ENCODE results near the gene ZNF512B.

Gene ZNF512B

DNA sequence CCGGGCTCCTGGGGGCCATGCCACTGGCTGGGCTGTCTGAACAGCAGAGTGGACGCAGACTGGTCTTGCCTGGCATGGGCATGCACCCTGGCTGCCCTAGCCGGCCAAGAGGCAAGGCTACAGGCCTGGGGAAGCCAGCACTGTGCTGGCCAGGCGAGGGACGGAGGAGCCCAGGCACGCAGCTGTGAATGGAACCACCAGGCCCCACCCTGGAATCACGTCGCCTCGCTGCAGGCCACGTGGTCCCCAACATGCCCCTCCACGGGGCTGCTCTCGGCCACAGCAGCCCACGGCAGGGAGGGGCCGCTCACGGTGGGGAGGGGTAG is 17.6 kb downstream of the ZNF512B start:
- Histone ChIP-seq H3K9me2 (replicated peaks; ENCODE audit: low read depth, low read length) (no peaks in the 10 kb centered on the region), H3K27me3 (ENCODE audit: insufficient read depth, low read length, poor library complexity, severe bottlenecking) (no peaks in the 10 kb centered on the region), H3K79me2 (ENCODE audit: insufficient read depth, low read length) (peaks cover 89% of the 10 kb centered on the region), H3F3A (ENCODE audit: low read depth) (peaks cover 14% of the 10 kb centered on the region), H2AFZ (ENCODE audit: low read length) (no peak overlapping the region), H3K36me3 (ENCODE audit: insufficient read depth, low read length) (no peaks in the 10 kb centered on the region), H3K4me1 (ENCODE audit: insufficient read depth, low read length, poor library complexity, severe bottlenecking) (peaks cover 42% of the 10 kb centered on the region), H3K4me3 (ENCODE audit: low read length, poor library complexity, severe bottlenecking) (no peak overlapping the region), H4K20me1 (ENCODE audit: insufficient read depth, low read length, poor library complexity, severe bottlenecking) (peaks cover 77% of the 10 kb centered on the region), H3K9me3 (ENCODE audit: insufficient read depth, low read depth, low read length) (no peaks in the 10 kb centered on the region), H3K9ac (ENCODE audit: low read depth, low read length, poor library complexity, severe bottlenecking) (no peak overlapping the region), H3K4me2 (ENCODE audit: low read depth, low read length, poor library complexity, severe bottlenecking) (peak overlapping the region; percentile 49)
- TF ChIP-seq EZH2phosphoT487 (IDR thresholded peaks at IDR 0.05; ENCODE audit: borderline replicate concordance) (no peak), CTCF (conservative IDR thresholded peaks at IDR 0.05; ENCODE audit: low read length) (no peak)

DNA sequence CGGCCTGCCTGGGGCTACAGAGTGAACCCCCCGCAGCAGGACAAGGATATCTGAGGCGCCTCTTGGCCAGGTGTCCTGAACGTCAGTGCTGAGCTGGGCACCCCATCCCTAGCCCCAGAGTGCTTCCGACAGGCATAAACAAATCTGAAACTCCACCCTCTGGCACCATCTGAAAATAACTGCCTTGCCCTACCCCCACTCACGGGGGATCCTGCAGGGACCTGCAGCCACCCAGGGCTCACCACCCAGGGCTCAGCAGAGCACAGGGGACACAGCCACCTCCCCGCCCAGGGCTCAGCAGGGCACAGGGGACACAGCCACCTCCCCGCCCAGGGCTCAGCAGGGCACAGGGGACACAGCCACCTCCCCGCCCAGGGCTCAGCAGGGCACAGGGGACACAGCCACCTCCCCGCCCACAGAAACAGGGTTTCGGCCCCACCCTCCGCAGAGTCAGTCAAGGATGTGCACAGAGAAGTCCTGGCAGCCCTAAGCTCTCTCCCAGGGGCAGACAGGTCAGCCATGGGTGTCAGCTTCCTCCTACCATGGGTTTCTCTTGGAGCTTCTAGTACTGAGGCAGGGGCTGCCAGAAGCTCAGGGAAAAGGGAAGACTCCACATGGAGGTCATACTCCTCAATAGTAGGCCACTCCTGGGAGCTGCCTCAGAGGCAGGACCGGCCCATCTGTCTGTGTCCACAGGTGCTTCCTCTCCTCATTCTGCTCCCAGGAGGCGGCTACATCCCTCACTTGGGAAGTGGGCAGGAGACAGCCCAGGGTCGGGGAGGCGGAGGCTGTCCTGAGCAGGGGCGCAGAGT is 18.1 kb downstream of the ZNF512B start:
- peaks cover 14% of the 10 kb centered on the region for H3F3A ChIP-seq (ENCODE audit: low read depth)
- TF ChIP-seq EZH2phosphoT487 (IDR thresholded peaks at IDR 0.05; ENCODE audit: borderline replicate concordance): no peak
- no peak for TF ChIP-seq CTCF (conservative IDR thresholded peaks at IDR 0.05; ENCODE audit: low read length)
- peaks cover 80% of the 10 kb centered on the region for H4K20me1 ChIP-seq (ENCODE audit: insufficient read depth, low read length, poor library complexity, severe bottlenecking)
- H3K9me2 ChIP-seq (replicated peaks; ENCODE audit: low read depth, low read length): no peaks in the 10 kb centered on the region
- peak overlapping the region; percentile 49 for H3K4me2 ChIP-seq (ENCODE audit: low read depth, low read length, poor library complexity, severe bottlenecking)
- no peak overlapping the region for H3K9ac ChIP-seq (ENCODE audit: low read depth, low read length, poor library complexity, severe bottlenecking)
- H3K27me3 ChIP-seq (ENCODE audit: insufficient read depth, low read length, poor library complexity, severe bottlenecking): no peaks in the 10 kb centered on the region
- H3K9me3 ChIP-seq (ENCODE audit: insufficient read depth, low read depth, low read length): no peaks in the 10 kb centered on the region
- no peaks in the 10 kb centered on the region for H3K36me3 ChIP-seq (ENCODE audit: insufficient read depth, low read length)
- no peak overlapping the region for H3K4me3 ChIP-seq (ENCODE audit: low read length, poor library complexity, severe bottlenecking)
- no peak overlapping the region for H2AFZ ChIP-seq (ENCODE audit: low read length)
- peaks cover 95% of the 10 kb centered on the region for H3K79me2 ChIP-seq (ENCODE audit: insufficient read depth, low read length)
- H3K4me1 ChIP-seq (ENCODE audit: insufficient read depth, low read length, poor library complexity, severe bottlenecking): peaks cover 41% of the 10 kb centered on the region

- Histone ChIP-seq H3K4me1 (ENCODE audit: insufficient read depth, low read length, poor library complexity, severe bottlenecking) (peaks cover 41% of the 10 kb centered on the region), H4K20me1 (ENCODE audit: insufficient read depth, low read length, poor library complexity, severe bottlenecking) (peaks cover 86% of the 10 kb centered on the region), H3K79me2 (ENCODE audit: insufficient read depth, low read length) (peaks cover 96% of the 10 kb centered on the region), H3K9me2 (replicated peaks; ENCODE audit: low read depth, low read length) (no peaks in the 10 kb centered on the region), H3K4me2 (ENCODE audit: low read depth, low read length, poor library complexity, severe bottlenecking) (peak overlapping the region; percentile 12), H3K4me3 (ENCODE audit: low read length, poor library complexity, severe bottlenecking) (no peak overlapping the region), H3K27me3 (ENCODE audit: insufficient read depth, low read length, poor library complexity, severe bottlenecking) (no peaks in the 10 kb centered on the region), H3F3A (ENCODE audit: low read depth) (peaks cover 14% of the 10 kb centered on the region), H3K36me3 (ENCODE audit: insufficient read depth, low read length) (peaks cover 4% of the 10 kb centered on the region; the same call in 1 of the 2 replicates), H2AFZ (ENCODE audit: low read length) (no peak overlapping the region), H3K9me3 (ENCODE audit: insufficient read depth, low read depth, low read length) (no peaks in the 10 kb centered on the region), H3K9ac (ENCODE audit: low read depth, low read length, poor library complexity, severe bottlenecking) (no peak overlapping the region)
- TF ChIP-seq EZH2phosphoT487 (IDR thresholded peaks at IDR 0.05; ENCODE audit: borderline replicate concordance): no peak
- TF ChIP-seq CTCF (conservative IDR thresholded peaks at IDR 0.05; ENCODE audit: low read length): no peak
Measured at GRCh38 chr20:63950701-63951397, 18.9 kb downstream of the ZNF512B start.

Measured in Loucy (cell line).